NCI-H2196 (cell line): Measurements from ENCODE around the gene GNA14.
A peak's percentile ranks its signal among the peaks of the same experiment; 100 is the strongest.

Experiments used
- DNase-seq: peaks from one replicate; lab custom pipeline; 2025; ENCODE audit not compliant: unreplicated experiment; lab: John Stamatoyannopoulos, UW

The GNA14 gene

DNA sequence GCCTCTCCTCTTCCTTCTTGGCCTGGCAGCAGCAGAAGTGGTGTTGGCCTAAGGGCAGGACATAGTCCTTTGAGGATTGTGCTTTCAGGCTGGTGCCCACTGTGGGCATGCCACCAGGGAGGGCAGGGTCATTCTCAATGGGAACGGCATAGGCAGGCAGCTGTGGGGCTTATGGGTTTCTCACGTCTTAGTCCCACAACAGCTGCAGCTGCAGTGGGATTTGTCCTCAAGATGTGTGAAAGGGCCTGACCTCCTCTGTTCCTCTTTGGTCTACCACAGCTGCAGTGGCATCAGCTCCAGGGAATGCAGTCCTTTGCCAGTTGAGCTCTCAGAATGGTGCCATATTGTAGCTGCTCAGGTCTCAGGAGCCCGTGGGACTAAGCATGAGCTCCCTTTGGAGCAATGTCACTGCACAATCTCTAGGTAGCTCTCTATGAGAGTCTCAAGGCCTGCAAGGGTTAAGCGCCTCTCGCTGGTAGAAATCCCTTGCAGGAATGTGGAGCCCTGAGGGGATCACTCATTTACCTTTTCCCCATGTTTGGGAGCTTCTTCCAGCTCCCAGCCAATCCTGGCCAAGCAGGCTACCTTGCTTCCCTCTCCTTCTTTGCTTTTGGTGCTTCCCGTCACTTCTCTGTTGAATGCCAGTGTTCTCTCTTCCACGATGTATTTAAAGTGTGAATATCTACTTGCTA lies 104.8 kb downstream of the GNA14 start:
- DNase-seq = no peak

DNA sequence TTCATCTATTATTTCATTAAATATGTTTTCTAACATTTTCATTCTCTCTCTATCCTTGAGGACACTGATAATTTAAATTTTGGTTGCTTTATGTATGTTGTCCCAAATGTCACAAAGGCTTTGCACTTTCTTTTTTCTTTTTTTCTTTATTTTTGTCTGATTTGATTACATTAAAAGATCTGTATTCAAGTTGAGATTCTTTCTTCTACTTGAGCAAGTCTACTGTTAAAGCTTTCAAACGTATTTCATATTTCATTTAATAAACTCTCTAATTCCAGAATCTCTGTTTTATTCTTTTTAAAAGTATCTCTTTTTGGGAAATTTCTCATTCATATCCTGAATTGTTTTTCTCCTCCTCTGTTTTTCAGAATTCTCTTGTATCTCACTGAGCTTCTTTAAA lies 106.5 kb downstream of the GNA14 start:
- DNase-seq = no peak

DNA sequence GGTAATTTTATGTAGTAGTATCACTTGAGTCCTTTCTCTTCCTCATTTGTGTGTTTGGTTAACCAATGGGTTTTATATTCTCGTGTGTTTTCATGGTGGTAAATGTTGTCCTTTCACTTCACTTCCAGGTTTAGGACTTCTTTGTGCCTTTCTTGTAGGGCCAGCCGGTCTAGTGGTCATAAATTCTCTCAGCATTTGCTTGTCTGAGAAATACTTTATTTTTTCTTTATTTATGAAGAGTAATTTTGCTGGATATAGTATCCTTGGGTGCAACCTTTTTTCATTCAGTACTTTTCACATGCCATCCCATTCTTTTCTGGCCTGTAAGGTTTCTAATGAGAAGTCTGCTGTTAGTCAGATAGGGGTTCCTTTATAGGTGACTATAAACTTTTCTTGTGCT lies 107.1 kb downstream of the GNA14 start:
- DNase-seq = no peak

DNA sequence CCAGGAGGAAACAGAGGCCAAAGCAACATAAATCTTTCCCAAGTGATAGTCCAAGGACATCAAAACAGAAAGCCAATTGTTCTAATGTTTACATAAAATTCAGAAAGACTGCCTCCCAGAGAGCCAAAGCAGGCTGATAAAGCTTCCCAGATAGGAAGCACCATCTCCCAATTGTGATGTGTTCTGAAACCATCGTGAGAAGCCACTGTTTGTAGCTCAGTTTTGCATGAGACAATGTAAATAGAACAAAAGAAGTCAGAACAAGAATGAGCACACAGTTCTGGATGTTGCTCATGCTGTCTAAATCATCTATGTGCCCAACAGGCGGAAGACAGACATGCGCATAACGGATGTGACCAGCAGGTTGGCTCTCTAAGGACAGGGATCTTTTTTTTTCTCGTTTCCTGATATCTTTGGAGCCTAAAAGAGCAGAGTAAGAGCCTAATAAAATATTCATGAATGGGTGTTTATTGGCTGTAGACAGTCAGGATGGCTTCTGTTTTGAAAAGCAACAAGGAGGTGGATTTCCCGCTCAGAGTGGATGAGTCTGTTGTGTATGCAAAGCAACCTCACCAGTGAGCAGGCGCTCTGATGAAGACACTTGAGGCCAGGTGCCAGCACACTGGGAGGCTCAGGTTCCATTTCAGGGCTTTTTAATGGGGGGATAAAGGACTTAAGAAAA lies 113.6 kb downstream of the GNA14 start:
- DNase-seq = peak; percentile 75

DNA sequence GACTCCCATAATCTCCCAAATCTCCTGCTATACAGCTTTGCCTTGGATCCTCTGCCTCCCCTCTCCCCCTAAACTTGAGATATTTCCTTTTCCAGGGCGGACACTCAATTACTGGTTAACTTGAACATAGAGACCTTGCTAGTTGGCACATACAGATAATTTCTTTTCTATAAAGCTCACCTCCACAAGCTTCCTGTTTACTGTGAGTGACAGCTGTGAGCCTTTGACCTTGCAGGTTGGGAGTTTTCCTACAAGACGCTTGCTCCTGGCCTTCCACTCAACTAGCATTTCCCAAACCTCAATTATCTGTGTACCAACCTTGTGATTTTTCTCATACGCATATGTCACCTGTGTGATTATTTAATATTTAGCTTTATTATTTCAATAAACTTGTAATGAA lies 114.5 kb downstream of the GNA14 start:
- no peak for DNase-seq

DNA sequence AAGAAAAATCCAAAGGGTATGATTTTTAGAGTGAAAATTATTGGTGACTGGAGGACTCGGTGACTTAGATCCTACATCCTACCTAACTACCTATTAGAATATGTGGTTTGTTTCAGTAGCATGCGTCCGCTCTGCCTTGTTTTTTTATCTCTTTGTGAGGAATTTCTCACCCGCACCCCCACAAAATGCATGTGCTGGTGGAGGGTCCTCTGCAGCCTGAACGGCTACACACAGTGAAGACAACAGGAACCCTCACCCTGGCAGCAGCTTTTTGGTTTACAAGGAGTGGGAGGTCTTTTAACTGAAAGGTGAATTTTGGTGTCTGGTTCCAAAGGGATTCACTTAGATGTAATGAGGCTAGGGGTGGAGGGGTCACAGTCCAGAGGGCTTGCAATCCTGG lies 115.5 kb downstream of the GNA14 start:
- DNase-seq = no peak

DNA sequence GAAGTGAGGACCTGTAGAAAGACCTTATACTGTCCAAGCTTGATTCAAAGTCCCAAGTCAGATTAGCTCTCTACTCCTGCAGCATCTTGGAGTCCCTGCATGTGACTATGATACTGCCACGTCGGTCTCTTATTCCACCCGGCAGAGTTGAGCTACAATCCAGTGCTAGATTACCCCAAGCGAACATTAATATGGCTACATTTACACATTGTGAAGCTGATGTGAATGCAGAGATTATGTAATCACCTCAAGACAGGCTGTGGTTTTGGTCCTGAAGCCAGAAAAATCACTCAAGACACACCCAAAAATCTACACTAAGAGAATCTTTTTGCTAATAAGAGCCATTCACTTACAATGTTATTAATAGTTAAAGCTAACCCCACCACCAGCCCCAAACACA lies 116.7 kb downstream of the GNA14 start:
- no peak for DNase-seq

DNA sequence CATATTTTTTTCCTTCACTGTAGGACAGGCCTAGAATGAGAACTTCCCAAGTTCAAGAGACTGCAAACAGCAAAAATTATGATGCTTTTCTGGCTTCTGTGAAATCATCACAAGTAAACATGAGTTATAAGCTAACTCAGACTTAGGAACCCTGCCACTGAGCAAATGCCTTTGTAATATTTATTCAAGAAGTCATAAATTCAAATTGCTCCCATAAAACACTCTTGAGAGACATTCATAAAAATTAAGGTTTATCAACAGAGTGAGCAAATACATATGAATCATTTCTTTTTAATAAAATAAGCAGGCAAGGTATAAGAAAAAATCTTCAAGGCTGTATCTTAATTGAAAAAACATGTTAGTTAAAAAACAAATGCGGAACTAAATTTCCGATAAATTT lies 124.2 kb downstream of the GNA14 start:
- no peak for DNase-seq

DNA sequence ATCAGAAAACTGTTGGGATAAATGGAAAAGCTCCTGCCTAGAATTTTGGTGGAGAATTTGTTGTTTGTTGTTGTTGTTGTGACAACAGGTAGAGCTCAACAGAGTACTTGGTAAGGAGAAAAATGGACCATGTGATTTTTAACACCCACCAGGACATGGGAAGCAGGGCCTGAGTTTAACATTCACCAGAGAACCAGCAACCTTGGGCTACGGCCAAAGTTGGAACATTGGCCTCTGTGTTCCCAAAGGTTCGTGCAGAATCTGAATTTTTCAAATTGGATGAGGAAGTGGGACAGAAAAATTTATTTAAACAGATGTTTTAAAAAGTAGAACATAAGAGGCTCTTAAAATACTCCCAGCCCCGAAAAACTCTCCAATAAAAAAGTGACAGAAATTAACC lies 127.0 kb downstream of the GNA14 start:
- no peak for DNase-seq

DNA sequence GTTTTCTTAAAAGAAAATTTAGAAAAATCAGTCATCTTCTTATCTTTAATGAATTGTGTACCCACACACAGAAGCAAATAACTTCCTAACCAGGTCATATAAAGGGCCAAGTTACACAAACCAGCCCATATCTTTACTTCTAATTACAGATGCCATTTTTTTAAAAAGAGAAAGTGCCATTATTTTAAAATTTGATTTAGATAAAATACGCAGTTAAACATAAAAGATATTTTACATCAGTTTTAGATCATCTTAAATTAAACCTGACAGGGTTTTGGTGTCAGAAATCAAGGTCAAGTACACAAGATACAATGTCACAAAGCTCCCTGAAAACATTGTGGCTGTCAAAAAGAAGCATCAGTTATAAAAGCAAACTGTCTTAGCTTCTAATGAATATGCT lies 129.4 kb downstream of the GNA14 start:
- no peak for DNase-seq

DNA sequence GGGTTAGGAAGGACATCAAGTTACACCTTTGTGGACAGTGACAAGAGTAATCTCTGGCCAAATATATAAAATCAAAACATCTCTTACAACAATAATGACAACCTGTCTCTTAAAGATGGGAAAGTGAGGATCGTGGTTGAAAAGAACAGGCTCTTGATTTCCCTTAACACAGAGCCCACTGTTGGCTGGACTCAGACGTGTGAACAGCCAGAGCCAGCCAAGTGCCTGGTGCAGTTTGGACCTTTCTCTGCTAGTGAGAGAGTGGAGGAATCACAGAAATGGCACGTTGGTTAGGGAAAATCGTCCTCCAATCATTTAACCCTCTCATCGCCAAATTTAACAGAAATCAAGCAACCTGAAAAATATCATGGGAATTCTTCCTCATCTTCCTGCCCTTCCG lies 131.3 kb downstream of the GNA14 start:
- DNase-seq = no peak

DNA sequence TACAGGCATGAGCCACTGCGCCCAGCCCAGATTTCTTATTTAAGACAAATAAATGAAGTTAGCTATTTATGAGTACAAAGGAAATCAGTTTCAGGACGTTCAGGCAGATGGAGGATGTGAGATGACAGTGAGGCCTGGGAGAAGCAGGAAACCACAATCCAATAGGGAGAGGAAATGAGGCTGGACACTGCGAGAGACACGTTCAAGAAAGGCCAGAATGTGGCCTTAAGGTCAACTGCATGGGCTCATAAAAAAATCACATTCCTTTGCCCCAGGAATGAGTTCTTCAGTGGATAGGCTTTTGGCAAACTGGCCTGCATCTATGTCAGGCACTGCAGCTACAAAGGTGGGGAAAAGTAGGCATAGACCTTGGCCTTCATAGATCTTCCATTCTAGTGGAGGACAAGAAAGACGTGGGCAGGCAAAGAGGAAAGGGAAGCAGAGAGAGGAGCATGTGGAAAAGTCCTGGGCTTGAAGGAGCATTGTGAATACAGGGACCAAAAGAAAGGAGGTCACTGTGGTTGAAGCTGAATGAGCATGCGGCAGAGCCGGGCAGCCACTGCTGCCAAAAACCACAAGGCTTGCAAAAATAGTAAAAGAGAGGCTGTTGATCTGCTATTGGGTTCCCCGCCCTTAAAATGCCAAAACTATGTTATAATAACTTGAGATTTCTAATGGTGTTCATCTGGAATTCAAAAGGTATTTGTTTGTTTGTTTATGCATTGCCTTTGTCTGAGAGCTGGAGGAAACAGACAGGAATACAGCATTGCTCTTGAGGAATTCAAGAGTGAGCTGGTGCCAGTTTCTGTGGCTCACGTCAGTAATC lies 133.0 kb downstream of the GNA14 start:
- peak; percentile 11 for DNase-seq

DNA sequence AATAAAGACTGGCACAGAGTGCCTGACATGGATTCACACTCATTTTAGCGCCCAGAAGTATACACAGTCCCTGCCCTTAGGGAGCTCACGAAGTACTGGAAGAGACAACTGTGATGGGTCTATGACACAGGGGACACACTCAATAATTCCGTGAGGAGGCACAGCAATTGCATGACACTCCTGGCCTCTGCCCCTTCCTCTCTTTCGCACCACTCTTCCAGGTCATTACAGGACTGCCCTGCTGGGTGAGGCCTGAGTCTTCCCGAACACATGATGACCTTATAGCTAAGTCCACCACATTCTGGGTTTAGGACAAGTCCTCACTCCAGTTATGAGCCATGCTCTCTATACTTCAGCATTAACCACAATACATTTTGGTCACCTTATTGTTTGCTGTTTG lies 134.7 kb downstream of the GNA14 start:
- no peak for DNase-seq

DNA sequence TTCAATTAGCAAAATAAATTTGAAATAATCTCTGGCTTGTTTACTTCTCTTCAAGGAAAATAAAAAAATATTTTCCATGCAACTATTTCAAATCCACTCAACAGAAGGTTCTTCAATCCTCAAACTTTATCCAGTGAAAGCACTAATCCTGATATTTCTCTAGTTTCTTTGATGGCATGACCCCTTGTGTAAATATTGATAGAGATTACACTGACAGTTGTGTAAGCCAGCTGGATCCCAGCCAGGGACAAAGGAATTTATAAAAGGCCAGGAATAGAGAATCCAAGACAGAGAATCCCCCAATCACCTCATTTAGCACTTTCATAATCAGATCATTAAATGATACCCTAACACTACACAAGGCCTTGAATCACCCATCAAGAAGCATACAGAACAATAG lies 135.2 kb downstream of the GNA14 start:
- DNase-seq = peak; percentile 31

DNA sequence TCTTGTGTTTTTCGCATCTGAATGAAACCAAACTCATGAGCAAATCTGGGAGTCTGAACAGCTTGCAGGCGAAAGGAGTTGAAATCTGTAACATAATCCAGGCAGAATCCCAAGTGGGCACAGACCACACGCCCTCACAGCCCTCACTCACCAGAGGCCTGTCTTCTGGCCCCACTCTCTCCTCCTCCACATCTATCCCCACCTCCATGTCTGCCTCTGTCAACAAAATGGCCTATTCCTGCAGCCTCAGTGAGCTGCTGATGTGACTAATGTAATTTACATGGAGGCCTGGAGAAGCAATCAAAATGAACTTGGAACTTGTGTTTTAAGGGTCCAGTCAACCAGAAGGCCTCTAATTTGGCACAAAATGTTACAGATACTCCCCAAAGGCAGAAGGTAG lies 136.6 kb downstream of the GNA14 start:
- no peak for DNase-seq

DNA sequence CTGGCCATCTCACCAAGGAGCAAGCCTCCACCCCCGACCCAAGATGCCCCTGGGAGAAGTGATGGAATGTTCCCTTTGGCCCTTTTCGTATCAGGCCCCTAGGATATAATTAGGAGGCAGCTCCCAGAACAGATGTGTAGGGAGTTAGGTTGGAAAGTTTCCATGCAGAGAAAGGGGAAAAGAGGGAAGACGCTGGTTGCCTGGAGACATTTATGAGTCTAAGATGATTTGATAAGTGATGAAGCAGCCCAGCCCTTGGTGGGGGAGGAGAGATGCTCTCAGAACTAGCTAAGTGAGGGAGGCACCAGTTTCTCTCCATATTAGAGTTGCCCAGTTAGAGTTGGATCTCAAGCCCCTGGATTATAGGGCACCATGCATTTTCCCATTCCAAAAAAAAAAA lies 137.5 kb downstream of the GNA14 start:
- DNase-seq = no peak

DNA sequence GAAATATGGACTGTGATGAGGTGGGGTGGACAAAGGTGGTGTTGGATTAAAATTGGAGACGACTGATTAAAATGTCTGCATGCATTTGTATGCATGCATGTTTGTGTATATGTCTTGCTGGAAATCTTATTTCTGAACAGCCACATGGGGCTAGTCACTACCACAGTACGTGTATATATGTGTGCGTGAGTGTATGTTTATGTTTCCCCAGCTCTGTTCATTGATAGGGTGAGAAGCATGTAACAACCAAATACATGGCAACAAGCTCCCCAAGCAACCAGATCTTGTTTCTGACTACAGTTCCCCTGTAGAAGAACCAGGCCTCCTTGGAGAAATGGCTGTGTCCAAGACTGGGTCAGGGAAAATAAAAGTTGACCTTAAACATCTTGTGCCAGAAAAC lies 139.7 kb downstream of the GNA14 start:
- DNase-seq = no peak

DNA sequence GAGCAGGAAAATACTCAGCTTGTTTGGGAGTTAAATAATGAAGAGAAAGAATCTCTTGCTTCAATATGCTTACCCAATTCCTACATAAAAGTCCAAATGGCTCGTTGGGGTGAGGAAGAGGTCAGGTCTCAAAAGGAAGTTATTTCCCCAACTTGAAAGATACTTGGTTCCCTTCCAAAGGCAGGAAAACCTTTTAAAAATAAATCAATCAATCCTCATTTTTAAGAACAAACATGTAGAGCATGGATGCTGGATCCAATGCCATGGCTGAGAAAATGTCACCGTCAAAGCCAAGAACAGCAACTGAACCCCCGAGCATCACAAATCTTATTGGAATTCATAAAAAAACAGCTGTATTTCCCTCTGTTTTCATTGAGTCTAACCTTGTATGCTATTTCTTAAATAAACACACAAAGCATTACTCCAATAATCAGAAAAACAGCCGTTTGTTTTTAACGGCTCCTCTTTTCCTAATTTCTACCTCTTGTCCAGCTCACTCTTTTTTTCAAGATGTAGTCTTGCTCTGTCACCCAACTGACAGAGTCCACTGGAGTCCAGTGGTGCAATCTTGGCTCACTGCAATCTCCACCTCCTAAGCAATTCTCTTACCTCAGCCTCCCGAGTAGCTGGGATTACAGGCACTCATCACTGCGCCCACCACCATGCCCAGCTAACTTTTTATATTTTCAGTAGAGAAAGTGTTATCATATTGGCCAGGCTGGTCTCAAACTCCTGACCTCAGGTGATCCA lies 140.7 kb downstream of the GNA14 start:
- no peak for DNase-seq

DNA sequence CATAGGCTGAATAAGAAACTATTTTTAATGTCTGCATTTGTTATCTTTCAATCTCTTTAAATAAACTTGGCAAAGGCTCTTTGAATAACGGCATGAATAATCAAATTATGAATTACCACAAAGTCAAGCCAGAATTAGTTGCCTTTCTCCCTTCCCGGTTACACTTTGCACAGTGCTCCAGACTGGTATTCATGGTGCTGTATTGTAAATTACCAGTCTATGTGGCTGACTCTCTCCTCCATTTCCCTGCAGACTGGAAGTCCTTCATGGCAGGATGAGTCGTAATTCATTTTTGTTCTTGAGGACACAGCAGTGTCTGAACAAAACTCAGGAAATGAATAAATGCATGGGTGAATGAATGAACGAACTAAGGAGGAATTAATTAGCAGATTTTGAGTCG lies 142.9 kb downstream of the GNA14 start:
- DNase-seq = no peak

DNA sequence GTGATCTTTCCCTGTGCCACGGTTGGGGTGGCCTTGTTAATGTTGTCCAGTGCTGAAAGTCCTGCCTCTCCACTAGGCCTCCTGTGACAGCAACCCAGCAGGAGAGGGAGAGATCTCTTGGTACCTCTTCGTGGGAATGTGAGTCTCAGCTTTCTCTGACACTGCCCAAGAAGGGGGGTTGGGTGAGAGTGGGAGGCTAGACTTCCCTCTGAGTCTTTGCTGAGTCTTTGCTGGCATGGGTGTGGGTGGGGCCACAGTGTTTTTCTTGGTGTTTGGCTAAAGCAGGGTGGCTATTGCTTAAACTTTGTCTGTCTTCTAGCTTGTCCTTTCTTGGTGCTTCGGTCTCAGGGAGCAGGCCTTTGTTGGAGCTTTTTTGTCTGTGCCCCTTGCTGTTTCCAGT lies 145.6 kb downstream of the GNA14 start:
- no peak for DNase-seq

DNA sequence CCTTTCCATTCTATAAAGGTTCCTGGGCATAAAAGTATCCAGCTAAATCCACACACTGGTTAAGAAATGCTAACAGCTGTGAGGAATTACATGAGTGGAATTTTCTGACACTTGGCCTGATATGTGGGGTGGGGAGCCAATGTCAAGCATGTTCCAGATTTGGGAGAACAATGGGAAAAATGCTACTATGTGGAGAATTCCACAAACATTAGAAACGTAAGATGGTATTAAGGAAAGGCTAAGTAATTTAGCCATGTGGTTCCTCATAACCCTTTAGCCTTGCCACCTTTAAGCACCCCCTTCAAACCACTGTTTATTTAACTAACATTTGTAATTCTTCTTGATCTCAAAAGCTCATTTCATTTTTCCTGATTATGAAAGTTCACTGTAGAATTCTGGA lies 149.2 kb downstream of the GNA14 start:
- no peak for DNase-seq
